GM12872 (cell line): ENCODE measurements around the gene GALNT10.
A peak's percentile ranks its signal among the peaks of the same experiment; 100 is the strongest.

ENCODE experiments used
- CTCF ChIP-seq: IDR thresholded peaks from 3 replicates; pipeline ENCODE4 v1.5.1; 2011; ENCODE audit warnings: low read depth, mild to moderate bottlenecking, low read length, moderate library complexity; ENCODE audit not compliant: insufficient read depth

The GALNT10 gene

GRCh38 chr5:154190595-154191304, at the start of gene GALNT10:
Gene GALNT10, plus strand, starts transcription at chr5:154190733. Its CDS starts 134 bp downstream, at chr5:154190867.
- TF ChIP-seq CTCF = no peak

GRCh38 chr5:154141745-154142221, 48.8 kb upstream of the GALNT10 start:
- no peak for TF ChIP-seq CTCF

GRCh38 chr5:154143211-154143641, 47.3 kb upstream of the GALNT10 start:
- TF ChIP-seq CTCF = no peak

- TF ChIP-seq CTCF = no peak
Measured at GRCh38 chr5:154145268-154145667, 45.3 kb upstream of the GALNT10 start.

GRCh38 chr5:154146409-154146808, 44.1 kb upstream of the GALNT10 start:
- TF ChIP-seq CTCF = no peak

- TF ChIP-seq CTCF = no peak
Measured at GRCh38 chr5:154147666-154148065, 42.9 kb upstream of the GALNT10 start.

GRCh38 chr5:154157483-154158378, 32.8 kb upstream of the GALNT10 start:
- TF ChIP-seq CTCF = peak; percentile 61
